GM19438 (cell line): Measurements from ENCODE around the gene CALR.
"Not testable (repeated sequence)": the region's sequence is repeated elsewhere in the genome, so short reads cannot be mapped to it uniquely, and the experiment has no call there.

Experiments used
- ATAC-seq: cut with Tn5 transposase; IDR thresholded peaks from one replicate; pipeline ENCODE4 v1.9.1; 2021; ENCODE audit warnings: low read depth; ENCODE audit not compliant: unreplicated experiment

Gene CALR

DNA sequence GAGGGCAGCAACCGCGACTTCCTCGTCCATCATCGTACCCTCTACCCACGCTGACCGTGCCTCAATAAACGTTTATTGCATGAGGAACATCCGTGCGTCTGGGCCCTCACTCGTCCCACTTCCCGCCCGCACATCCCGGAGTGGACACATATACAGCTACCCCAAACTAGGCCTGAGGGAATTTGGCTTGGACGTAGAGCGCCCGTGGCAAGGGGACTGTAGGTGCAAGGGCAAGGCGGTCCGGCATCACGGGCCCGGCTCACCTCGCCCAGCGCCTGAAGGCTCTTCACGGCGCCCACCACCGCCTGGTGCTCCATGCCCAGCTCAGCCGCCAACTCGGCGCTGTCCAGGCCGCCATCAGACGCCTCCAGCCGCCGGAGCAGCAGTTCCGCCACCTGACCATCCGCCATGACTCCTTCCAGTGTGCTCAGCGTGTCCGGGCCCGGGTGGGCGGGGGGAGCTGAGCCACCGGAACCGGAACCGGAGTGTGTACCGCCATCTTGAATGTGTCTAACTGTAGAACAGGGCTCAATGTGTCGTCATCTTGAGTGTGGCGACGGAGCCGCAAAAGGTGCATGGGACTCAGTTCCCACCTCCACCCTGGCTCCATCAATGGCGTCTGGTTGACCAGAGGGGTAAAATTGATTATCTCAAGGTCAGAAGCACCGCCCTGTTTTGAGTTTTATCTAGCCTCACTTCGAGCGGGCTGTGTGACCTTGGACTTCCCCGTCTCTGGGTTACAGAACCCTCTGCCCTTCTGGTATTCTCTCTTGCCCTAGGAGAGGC, 4.9 kb upstream of the CALR start, which contains the start of gene FARSA:
FARSA (minus strand) TSS at position 425 of the 786 bp plus-strand sequence; CDS start at position 410, 15 bp downstream.
- no peak for ATAC-seq

DNA sequence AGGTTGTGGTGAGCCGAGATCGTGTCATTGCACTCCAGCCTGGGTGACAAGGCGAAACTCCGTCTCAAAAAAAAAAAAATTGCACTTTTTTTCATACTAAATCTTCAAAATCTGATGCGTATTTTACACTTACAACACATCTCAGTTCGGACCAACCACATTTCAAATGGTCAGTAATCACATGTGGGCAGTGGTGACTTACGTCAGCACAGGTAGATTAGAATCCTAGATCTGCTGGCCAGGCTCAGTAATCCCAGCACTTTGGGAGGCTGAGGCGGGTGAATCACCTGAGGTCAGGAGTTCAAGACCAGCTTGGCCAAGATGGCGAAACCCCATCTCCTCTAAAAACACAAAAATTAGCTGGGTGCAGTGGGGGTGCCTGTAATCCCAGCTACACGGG, 3.3 kb upstream of the CALR start:
- ATAC-seq: no peak

DNA sequence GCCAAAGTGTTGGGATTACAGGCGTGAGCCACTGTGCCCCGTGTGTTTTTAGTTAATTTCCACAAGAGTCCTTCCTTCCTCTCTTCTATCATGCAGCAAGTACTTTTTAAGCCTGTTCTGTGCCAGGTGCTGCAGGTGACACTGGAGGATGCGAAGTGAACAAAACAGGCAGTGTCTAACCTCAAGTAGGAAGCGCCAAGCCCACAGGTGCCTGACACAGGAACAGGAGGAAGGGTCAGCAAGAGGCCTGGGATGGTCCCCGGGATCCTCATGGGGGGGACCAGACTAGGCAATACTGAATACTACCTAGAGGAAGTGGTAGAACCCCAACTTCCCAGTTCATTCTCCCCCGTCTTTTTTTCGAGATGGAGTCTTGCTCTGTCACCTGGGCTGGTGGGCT, 1.8 kb upstream of the CALR start:
- no peak for ATAC-seq

DNA sequence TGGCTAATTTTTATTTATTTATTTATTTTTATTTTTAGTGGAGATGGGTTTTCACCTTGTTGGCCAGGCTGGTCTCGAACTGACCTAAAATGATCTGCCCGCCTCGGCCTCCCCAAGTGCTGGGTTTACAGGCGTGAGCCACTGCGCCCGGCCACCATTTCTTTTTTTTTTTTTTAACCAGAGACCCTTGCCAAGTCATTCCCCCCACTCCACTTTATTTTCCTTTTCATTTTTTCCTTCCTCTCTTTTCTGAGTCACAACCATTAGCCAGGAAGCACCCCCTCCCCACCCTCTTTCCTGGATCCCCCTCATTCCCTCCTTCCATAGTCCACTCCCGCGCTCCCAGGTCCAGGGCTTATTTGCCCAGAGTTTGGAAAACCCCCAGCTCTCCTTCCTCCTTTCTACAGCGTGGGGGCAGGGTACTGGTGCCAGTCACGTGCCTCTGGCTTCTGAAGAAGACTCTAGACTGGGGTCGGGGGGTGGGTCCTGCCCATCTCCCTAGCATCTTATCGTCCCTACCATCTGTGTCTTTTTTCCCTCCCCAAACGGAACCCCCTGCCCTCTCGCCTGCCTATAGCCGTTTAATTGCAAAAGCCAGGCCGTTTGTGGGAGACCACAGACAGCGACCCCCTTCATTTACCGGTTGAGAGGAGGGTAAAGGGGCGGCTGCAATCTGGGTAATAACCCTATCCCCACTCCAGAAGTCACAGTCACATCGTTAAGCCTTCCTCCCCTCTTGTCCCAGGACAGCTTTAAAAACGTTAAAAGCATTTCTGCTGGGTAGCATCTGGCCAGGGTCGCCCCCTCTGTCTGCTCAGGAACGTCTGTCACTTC, 1.1 kb upstream of the CALR start:
- ATAC-seq: no peak

DNA sequence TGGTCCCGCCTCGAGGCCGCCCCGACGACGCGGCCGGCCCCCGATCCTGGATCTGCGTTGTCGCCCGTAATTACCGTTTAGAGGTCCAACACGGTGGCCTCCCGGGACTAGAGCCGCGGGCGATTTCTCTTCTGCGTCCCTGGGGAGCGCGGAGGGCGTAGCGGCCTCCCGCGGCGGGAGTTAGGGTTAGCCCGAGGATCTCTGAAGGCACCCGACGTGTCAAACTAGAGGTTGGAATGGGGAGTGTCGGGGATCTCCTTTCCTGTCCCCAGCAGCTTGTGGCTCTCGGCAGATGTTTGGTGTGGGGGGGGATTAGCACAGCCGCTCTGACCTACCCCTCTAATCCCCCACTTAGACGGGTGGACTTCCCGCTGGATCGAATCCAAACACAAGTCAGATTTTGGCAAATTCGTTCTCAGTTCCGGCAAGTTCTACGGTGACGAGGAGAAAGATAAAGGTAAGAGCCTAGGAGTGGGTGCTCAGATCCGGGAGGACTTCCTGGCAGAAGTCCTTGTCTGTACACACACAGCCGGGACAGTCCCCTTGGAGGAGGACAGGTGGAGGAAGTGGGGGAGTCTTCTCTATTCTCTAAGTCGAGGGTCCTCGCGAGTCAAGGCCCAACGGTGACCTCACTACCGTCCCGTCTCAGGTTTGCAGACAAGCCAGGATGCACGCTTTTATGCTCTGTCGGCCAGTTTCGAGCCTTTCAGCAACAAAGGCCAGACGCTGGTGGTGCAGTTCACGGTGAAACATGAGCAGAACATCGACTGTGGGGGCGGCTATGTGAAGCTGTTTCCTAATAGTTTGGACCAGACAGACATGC, 581 bp downstream of the CALR start:
- ATAC-seq: no peak

DNA sequence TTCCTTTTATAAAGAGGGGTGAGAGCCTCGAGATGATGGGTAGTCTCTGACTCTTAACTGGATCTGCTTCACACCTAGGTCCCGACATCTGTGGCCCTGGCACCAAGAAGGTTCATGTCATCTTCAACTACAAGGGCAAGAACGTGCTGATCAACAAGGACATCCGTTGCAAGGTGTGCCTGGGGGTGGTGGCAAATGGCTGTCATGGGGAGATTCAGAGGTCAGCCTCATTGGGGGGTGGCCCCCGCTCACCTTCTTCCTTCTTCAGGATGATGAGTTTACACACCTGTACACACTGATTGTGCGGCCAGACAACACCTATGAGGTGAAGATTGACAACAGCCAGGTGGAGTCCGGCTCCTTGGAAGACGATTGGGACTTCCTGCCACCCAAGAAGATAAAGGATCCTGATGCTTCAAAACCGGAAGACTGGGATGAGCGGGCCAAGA, 1.6 kb downstream of the CALR start:
- no peak for ATAC-seq

DNA sequence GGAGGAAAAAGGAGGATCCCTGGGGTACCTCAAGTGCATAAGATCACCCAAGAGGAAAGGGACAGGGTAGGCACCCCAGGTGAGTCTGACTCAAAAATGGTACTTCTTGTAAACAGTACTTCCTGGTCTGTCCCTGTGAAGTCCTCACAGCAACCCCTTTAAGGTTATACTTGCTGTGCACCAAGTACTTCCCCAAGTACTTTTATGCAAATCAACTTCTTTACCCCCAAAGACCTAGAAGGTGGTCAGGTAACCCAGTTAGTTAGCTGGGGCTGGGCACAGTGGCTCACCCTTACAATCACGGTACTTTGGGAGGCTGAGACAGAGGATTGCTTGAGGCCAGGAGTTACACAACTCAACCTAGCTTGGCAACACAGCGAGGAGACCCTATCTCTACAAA, 2.5 kb downstream of the CALR start:
- no peak for ATAC-seq

DNA sequence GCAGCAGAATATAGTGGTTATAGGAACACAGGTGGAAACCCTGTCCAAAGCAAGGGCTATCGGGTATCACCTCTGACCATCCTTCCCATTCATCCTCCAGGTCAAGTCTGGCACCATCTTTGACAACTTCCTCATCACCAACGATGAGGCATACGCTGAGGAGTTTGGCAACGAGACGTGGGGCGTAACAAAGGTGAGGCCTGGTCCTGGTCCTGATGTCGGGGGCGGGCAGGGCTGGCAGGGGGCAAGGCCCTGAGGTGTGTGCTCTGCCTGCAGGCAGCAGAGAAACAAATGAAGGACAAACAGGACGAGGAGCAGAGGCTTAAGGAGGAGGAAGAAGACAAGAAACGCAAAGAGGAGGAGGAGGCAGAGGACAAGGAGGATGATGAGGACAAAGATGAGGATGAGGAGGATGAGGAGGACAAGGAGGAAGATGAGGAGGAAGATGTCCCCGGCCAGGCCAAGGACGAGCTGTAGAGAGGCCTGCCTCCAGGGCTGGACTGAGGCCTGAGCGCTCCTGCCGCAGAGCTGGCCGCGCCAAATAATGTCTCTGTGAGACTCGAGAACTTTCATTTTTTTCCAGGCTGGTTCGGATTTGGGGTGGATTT, 5.1 kb downstream of the CALR start:
- no peak for ATAC-seq

DNA sequence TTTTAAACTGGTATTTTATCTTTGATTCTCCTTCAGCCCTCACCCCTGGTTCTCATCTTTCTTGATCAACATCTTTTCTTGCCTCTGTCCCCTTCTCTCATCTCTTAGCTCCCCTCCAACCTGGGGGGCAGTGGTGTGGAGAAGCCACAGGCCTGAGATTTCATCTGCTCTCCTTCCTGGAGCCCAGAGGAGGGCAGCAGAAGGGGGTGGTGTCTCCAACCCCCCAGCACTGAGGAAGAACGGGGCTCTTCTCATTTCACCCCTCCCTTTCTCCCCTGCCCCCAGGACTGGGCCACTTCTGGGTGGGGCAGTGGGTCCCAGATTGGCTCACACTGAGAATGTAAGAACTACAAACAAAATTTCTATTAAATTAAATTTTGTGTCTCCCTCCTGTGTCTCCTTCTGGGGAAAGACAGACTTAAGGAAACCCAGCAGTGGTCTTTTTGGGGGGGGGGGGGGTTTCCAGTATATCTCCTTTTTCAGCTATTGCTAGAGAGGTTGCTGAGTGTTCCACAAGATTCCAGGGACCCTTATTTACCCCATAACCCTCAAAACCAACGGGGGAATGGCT, 5.8 kb downstream of the CALR start:
- no peak for ATAC-seq

DNA sequence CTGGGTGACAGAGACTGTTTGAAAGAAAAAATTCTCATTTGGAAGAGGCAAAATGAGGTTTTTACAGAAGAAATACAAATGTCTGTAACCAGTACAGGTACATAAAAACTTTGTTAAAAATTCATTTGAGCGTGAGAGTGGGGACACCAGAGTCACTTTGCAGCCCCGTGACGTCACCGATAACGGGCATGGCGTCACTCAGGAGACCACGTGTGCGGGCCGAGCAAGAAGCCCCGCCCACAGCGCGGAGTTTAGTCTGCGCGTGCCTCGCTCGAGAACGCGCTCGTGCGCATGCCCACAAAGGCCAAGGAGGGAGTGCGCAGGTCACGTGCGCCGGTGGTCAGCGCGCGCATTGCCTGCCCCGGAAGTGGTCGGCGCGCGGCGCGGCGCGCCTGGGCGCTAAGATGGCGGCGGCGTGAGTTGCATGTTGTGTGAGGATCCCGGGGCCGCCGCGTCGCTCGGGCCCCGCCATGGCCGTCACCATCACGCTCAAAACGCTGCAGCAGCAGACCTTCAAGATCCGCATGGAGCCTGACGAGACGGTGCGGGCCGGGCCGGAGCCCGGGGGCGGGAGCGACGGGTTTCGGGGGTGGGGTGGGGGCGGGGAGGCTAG, 7.2 kb downstream of the CALR start, which contains the start of gene RAD23A:
RAD23A (plus strand) TSS at position 384 of the 613 bp plus-strand sequence; CDS start at position 471, 87 bp downstream.
- ATAC-seq: peak; percentile 64

DNA sequence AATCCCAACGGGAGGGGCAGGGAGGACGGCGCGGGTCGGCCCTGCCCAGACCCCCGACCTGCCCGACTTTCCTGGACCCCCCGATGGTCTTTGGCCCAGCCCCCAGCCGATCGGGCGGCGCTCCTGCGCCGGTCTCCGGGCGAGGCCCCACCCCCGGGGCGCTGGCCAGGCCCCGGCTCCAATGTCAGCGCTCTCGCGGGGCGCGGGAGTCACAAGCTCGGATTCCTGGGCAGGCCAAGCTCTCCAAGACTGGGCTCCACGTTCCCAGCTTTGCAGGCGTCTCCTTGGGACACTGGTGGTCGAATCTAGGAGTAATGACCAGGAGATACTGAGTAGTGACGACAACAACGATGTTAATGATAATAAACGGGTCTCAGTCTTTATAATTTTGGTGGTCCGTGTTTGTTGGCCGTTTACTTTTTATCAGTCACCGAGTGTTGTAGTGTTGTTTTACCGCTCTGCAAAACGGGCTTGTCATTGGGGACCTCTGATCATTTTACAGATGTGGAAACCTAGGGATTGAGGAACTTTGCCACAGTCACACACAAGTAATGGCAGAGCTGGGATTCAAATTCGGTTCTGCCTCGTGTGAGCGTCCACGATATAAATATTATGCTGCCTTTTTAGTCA, 7.8 kb downstream of the CALR start:
- peak; percentile 14 for ATAC-seq

DNA sequence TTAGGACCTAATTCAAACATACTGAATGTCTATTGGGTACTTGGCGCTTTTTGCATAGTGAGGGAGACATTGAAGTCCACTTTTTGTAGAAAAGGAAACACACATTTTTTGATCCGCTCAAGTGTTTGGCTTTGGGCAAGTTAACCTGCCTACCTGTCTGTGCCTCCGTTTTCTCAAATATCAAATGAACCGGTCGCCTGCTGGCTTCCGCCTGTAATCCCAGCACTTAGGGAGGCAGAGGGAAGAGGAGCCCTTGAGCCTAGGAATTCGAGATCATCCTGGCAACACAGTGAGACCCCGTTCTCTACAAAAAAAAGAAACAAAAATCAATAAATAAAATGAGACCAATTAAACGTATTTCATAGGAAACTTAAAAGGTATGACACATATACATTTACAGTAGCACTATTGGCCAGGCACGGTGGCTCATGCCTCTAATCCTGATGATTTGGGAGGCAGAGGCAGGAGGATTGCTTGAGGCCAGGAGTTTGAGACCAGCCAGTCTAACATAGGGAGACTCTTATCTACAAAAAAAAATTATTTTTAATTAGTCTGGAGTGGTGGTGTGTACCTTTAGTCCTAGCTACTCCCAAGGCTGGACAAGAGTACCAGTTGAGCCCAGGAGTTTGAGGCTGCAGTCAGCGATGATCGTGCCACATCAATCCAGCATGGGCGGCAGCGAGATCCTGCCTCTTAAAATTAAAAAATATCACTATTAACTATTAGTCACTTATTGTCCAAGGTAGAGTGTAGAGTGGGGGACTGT, 8.5 kb downstream of the CALR start:
- ATAC-seq: no peak

DNA sequence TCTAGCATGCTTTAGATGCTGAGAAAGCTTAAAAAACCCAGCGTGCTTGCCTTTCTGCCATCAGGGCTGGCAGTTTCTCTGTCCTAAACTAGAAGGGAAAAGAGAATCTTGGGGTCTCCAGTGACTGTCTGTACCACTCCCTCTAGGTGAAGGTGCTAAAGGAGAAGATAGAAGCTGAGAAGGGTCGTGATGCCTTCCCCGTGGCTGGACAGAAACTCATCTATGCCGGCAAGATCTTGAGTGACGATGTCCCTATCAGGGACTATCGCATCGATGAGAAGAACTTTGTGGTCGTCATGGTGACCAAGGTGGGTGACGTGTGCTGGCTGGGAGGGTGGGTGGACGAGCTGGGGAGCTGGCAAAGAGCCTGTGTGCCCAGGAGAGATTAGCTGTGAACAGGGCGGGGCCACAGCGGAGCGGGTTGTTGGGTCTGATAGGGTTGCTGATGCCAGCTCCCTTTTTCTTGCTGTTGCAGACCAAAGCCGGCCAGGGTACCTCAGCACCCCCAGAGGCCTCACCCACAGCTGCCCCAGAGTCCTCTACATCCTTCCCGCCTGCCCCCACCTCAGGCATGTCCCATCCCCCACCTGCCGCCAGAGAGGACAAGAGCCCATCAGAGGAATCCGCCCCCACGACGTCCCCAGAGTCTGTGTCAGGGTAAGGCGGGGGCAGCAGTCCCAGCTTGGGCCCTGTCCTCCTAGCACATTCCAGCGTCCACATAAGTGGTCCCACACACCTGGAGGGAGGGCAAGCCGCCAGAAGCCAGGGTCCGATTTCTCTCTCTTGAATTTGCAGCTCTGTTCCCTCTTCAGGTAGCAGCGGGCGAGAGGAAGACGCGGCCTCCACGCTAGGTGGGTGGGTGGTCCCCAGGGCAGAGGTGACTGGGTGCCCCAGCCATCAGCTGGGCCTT, 9.5 kb downstream of the CALR start:
- ATAC-seq: no peak

DNA sequence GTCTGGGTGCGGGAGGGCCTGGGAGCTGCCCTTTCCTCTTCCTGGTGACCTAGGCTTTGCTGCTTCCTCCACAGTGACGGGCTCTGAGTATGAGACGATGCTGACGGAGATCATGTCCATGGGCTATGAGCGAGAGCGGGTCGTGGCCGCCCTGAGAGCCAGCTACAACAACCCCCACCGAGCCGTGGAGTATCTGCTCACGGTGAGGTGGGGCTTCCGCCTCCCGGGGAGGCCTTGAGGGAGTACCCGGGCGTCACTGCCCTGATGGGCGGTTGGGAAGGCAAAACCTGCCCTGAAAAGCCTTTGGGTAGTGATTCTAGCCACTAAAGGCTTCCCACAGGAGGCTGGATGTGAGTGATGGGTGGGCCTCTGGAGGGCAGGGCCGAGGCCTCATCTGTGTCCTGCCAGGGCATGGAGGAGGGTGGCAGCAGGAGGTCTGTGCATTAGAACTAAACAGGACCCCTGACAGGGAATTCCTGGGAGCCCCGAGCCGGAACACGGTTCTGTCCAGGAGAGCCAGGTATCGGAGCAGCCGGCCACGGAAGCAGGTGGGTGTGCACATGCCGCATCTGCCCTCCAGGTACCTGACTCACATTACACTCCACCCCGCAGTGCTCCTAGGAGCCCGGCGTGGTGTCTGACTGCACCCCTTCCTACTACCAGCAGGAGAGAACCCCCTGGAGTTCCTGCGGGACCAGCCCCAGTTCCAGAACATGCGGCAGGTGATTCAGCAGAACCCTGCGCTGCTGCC, 10.4 kb downstream of the CALR start:
- no peak for ATAC-seq

DNA sequence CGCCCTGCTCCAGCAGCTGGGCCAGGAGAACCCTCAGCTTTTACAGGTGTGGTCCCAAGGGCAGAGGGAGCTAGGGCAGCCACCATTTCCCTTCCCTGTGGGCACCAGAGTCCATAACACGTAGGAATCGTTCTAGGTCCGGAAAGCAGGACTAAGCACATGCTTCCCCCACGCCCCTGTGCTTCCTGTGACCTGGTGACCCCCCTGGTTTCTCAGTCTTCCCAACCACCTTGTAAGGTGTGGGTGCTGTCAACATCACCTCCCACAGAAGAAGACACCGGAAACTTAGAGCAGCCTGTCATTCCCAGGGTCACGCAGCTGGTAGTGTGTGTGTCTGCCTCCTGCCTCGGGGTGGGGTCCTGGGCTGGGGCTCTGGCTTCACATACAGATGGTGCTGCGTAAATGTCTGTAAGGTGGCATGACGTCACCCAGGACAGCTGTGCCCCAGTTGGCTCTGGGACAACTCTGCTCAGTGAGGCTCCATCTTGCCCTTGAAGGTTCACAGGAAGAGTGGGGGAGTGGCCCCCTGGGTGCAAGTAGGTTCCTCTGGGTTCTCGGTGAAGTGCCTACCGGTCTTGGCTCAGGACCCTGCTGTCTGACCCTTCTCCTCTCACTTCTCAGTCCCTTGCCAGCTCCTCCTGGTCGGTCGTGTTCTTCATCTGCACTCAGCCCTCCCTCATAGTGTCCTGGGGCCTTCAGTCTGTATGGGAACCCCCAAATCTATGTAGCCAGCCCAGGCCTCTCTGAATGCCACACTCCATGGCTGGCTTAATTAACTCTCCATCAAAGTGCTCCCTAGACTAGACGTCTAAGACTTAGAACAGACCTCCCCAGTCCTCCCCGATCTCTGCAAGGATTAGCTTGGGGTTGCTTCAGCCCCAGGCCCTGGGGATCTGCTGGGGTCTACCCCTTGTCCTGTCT, 11.2 kb downstream of the CALR start:
- no peak for ATAC-seq

DNA sequence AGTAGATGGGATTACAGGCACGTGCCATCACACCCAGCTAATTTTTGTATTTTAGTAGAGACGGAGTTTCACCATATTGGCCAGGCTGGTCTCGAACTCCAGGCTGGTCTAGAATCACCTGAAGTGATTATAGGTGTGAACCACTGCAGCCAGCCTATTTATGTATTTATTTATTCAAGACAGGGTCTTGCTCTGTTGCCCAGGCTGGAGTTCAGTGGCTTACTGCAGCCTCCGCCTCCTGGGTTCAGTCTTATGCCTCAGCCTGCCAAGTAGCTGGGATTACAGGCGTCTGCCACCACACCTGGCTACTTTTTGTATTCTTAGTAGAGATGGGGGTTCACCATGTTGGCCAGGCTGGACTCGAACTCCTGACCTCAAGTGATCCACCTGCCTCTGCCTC, 13.6 kb downstream of the CALR start:
- ATAC-seq: not testable (repeated sequence)
